Measurements from ENCODE around the gene KCNN3. TPM values are rescaled to one million over a fixed set of nuclear protein-coding genes. Genes with fewer than 3 reads are reported as not detected.

KCNN3 gene
- total and polyA plus RNA-seq, 7 donors = 0.23 to 27.7 (median 9.4) TPM

- no peaks in the 10 kb centered on the region for H3K9me3 ChIP-seq
- no peaks in the 10 kb centered on the region for H3K36me3 ChIP-seq
- DNase-seq = no peak
- H3K4me1 ChIP-seq = peaks cover 0 to 4% (median 0%) of the 10 kb centered on the region in 4 donors
- no peak overlapping the region for H3K4me3 ChIP-seq
- intact Hi-C loops (cut with DNase I) = no loop called here
- H3K27me3 ChIP-seq = no peaks in the 10 kb centered on the region
- 22 to 59% methylated on average over 3 of the region's 3 CpGs for WGBS, 2 donors
- no peak overlapping the region for H3K27ac ChIP-seq
- TF ChIP-seq POLR2A (IDR thresholded peaks at IDR 0.05) = no peak
- TF ChIP-seq EP300 (IDR thresholded peaks at IDR 0.05) = no peak
- TF ChIP-seq POLR2AphosphoS5 (IDR thresholded peaks at IDR 0.05) = no peak
- TF ChIP-seq CTCF (IDR thresholded peaks at IDR 0.05) = no peak
These were observed 155.4 kb downstream of the KCNN3 start for GRCh38 chr1:154714638-154715037.

- 84 to 85% methylated on average over 2 of the region's 2 CpGs for WGBS, 2 donors
- H3K27ac ChIP-seq = no peak overlapping the region
- TF ChIP-seq CTCF (IDR thresholded peaks at IDR 0.05) (no peak), EP300 (IDR thresholded peaks at IDR 0.05) (no peak), POLR2A (IDR thresholded peaks at IDR 0.05) (no peak), POLR2AphosphoS5 (IDR thresholded peaks at IDR 0.05) (no peak)
- no peaks in the 10 kb centered on the region for H3K27me3 ChIP-seq
- H3K4me3 ChIP-seq = no peak overlapping the region
- no peaks in the 10 kb centered on the region for H3K36me3 ChIP-seq
- peaks cover 0 to 4% (median 0%) of the 10 kb centered on the region in 4 donors for H3K4me1 ChIP-seq
- no peak for DNase-seq
- no peaks in the 10 kb centered on the region for H3K9me3 ChIP-seq
- intact Hi-C loops (cut with DNase I) = no loop called here
These were observed 155.9 kb downstream of the KCNN3 start for GRCh38 chr1:154714052-154714623.

- Histone ChIP-seq H3K36me3 (no peaks in the 10 kb centered on the region), H3K27me3 (no peaks in the 10 kb centered on the region), H3K4me3 (no peak overlapping the region), H3K9me3 (no peaks in the 10 kb centered on the region), H3K4me1 (peaks cover 0 to 4% (median 0%) of the 10 kb centered on the region in 4 donors), H3K27ac (no peak overlapping the region)
- DNase-seq = no peak
- TF ChIP-seq EP300 (IDR thresholded peaks at IDR 0.05) (no peak), POLR2AphosphoS5 (IDR thresholded peaks at IDR 0.05) (no peak), POLR2A (IDR thresholded peaks at IDR 0.05) (no peak), CTCF (IDR thresholded peaks at IDR 0.05) (no peak)
- WGBS, 2 donors = 78 to 89% methylated on average over 11 of the region's 11 CpGs
- intact Hi-C loops (cut with DNase I) = no loop called here
These were observed 157.1 kb downstream of the KCNN3 start for GRCh38 chr1:154713005-154713404.

- Histone ChIP-seq H3K4me3 (no peak overlapping the region), H3K27me3 (no peaks in the 10 kb centered on the region), H3K9me3 (no peaks in the 10 kb centered on the region), H3K27ac (no peak overlapping the region), H3K36me3 (no peaks in the 10 kb centered on the region), H3K4me1 (peaks cover 0 to 4% (median 0%) of the 10 kb centered on the region in 4 donors)
- intact Hi-C loops (cut with DNase I) = no loop called here
- WGBS, 2 donors = 74 to 84% methylated on average over 11 of the region's 11 CpGs
- DNase-seq = no peak
- no peak for TF ChIP-seq POLR2A (IDR thresholded peaks at IDR 0.05)
- TF ChIP-seq CTCF (IDR thresholded peaks at IDR 0.05) = no peak
- no peak for TF ChIP-seq POLR2AphosphoS5 (IDR thresholded peaks at IDR 0.05)
- no peak for TF ChIP-seq EP300 (IDR thresholded peaks at IDR 0.05)
These were observed 157.8 kb downstream of the KCNN3 start for GRCh38 chr1:154712166-154712810.
